GM23338 (cell line): Measurements from ENCODE around the gene RTKN2. TPM values are rescaled to one million over a fixed set of nuclear protein-coding genes. Genes with fewer than 3 reads are reported as not detected.

Experiments
- ATAC-seq: fragments of 200-7000 bp; cut with Tn5 transposase; 3 replicates; pipeline ENCODE4 v1.9.1; 2020
- DNase-seq: peaks from one replicate; pipeline ENCODE4 v3.0.0-alpha.2; 2015; ENCODE audit warnings: low spot score
- H2AFZ ChIP-seq: fragments of 200-600 bp; sonication (generic); 2 replicates; pipeline ENCODE4 v1.8.0; 2016; ENCODE audit warnings: antibody characterized with exemption, mild to moderate bottlenecking, moderate library complexity
- H3F3A ChIP-seq: fragments of 200-600 bp; sonication (generic); replicated peaks from 2 replicates; pipeline ENCODE4 v1.8.0; 2017; ENCODE audit warnings: antibody characterized with exemption, mixed run types, low read depth
- H3K27ac ChIP-seq: fragments of 200-600 bp; sonication (generic); 2 replicates; pipeline ENCODE4 v1.6.1; 2016; ENCODE audit warnings: low read depth
- H3K27me3 ChIP-seq: fragments of 200-600 bp; sonication (generic); 2 replicates; pipeline ENCODE4 v1.8.0; 2016; ENCODE audit warnings: mild to moderate bottlenecking, mixed run types, moderate library complexity; ENCODE audit not compliant: insufficient read depth
- H3K36me3 ChIP-seq: fragments of 200-600 bp; sonication (generic); 2 replicates; pipeline ENCODE4 v1.8.0; 2016; ENCODE audit warnings: mild to moderate bottlenecking; ENCODE audit not compliant: insufficient read depth
- H3K4me1 ChIP-seq: fragments of 200-600 bp; sonication (generic); 2 replicates; pipeline ENCODE4 v1.8.0; 2016; ENCODE audit warnings: mild to moderate bottlenecking, moderate library complexity; ENCODE audit not compliant: insufficient read depth
- H3K4me2 ChIP-seq: fragments of 200-600 bp; sonication (generic); 2 replicates; pipeline ENCODE4 v1.7.1; 2017; ENCODE audit warnings: mixed run types
- H3K4me3 ChIP-seq: fragments of 200-600 bp; sonication (generic); 2 replicates; pipeline ENCODE4 v1.6.1; 2016; ENCODE audit warnings: mixed run types
- H3K79me2 ChIP-seq: fragments of 200-600 bp; sonication (generic); replicated peaks from 2 replicates; pipeline ENCODE4 v1.8.0; 2017; ENCODE audit warnings: mild to moderate bottlenecking; ENCODE audit not compliant: insufficient read depth
- H3K9me2 ChIP-seq: fragments of 200-600 bp; sonication (generic); 2 replicates; pipeline ENCODE4 v1.8.0; 2017; ENCODE audit not compliant: insufficient read depth
- H4K20me1 ChIP-seq: fragments of 200-600 bp; sonication (generic); replicated peaks from 2 replicates; pipeline ENCODE4 v1.8.0; 2017; ENCODE audit warnings: mild to moderate bottlenecking; ENCODE audit not compliant: insufficient read depth
- H3K27ac Mint-ChIP-seq: 2 replicates; pipeline ENCODE4 v1.8.0; 2020; ENCODE audit warnings: inconsistent platforms, mild to moderate bottlenecking, moderate library complexity, mixed read lengths
- H3K27me3 Mint-ChIP-seq: 3 replicates; pipeline ENCODE4 v1.8.0; 2022; ENCODE audit warnings: low read depth, mild to moderate bottlenecking, moderate library complexity, mixed read lengths, inconsistent platforms; ENCODE audit not compliant: insufficient read depth, poor library complexity
- H3K36me3 Mint-ChIP-seq: 3 replicates; pipeline ENCODE4 v1.8.0; 2021; ENCODE audit warnings: low read depth, mild to moderate bottlenecking, inconsistent platforms, moderate library complexity, mixed read lengths
- H3K4me1 Mint-ChIP-seq: 3 replicates; pipeline ENCODE4 v1.8.0; 2020; ENCODE audit warnings: mild to moderate bottlenecking, inconsistent platforms, mixed read lengths
- H3K4me3 Mint-ChIP-seq: 3 replicates; pipeline ENCODE4 v1.8.0; 2021; ENCODE audit warnings: moderate library complexity, mild to moderate bottlenecking, inconsistent platforms, mixed read lengths
- H3K9me3 Mint-ChIP-seq: 3 replicates; pipeline ENCODE4 v1.8.0; 2020; ENCODE audit warnings: moderate library complexity, mild to moderate bottlenecking, inconsistent platforms, mixed read lengths
- CREB1 ChIP-seq: fragments of 250-450 bp; sonication (Bioruptor Pico); IDR thresholded peaks from 2 replicates; pipeline ENCODE4 v1.5.0; 2020; ENCODE audit warnings: low read depth, mild to moderate bottlenecking, moderate library complexity
- CTCF ChIP-seq, 2 experiments: fragments of 200-600 bp in 1 of 2; sonication (generic) in 1 of 2; conservative IDR thresholded peaks; 2 replicates each; pipeline versions ENCODE4 v1.5.1 to v1.6.1; 2016 to 2017; ENCODE audit warnings: antibody characterized with exemption in 2 of 2, low read depth in 2 of 2, mild to moderate bottlenecking in 2 of 2, moderate library complexity in 1 of 2
- ETS1 ChIP-seq: IDR thresholded peaks from 2 replicates; pipeline ENCODE4 v1.6.1; 2016; ENCODE audit warnings: antibody characterized with exemption
- EZH2 ChIP-seq: fragments of 200-600 bp; sonication (generic); IDR thresholded peaks from one replicate; pipeline ENCODE4 v1.8.0; 2017; ENCODE audit warnings: antibody characterized with exemption, mild to moderate bottlenecking, low read depth; ENCODE audit not compliant: unreplicated experiment
- EZH2phosphoT487 ChIP-seq: fragments of 200-600 bp; sonication (generic); IDR thresholded peaks from one replicate; pipeline ENCODE4 v1.8.1; 2018; ENCODE audit warnings: antibody characterized with exemption; ENCODE audit not compliant: unreplicated experiment
- JUNB ChIP-seq: IDR thresholded peaks from one replicate; pipeline ENCODE4 v1.6.1; 2016; ENCODE audit warnings: antibody characterized with exemption; ENCODE audit not compliant: unreplicated experiment
- NANOG ChIP-seq: IDR thresholded peaks from 2 replicates; pipeline ENCODE4 v1.6.1; 2016; ENCODE audit warnings: antibody characterized with exemption, borderline replicate concordance
- POLR2AphosphoS5 ChIP-seq: IDR thresholded peaks from 2 replicates; pipeline ENCODE4 v1.6.1; 2016; ENCODE audit warnings: antibody characterized with exemption, low read depth
- REST ChIP-seq: IDR thresholded peaks from one replicate; pipeline ENCODE4 v1.6.1; 2018; ENCODE audit warnings: antibody characterized with exemption; ENCODE audit not compliant: unreplicated experiment
- STAT1 ChIP-seq: IDR thresholded peaks from one replicate; pipeline ENCODE4 v1.6.1; 2016; ENCODE audit warnings: antibody characterized with exemption; ENCODE audit not compliant: unreplicated experiment
- ZNF114 ChIP-seq: fragments of 250-450 bp; sonication (Bioruptor Pico); IDR thresholded peaks from 2 replicates; pipeline ENCODE4 v1.5.0; 2020; ENCODE audit warnings: mild to moderate bottlenecking, moderate library complexity
- ZNF331 ChIP-seq: fragments of 250-450 bp; sonication (Bioruptor Pico); IDR thresholded peaks from 2 replicates; pipeline ENCODE4 v1.5.0; 2020; ENCODE audit warnings: low read depth, mild to moderate bottlenecking, moderate library complexity
- ZNF462 ChIP-seq: fragments of 250-450 bp; sonication (Bioruptor Pico); IDR thresholded peaks from 2 replicates; pipeline ENCODE4 v1.5.0; 2020; ENCODE audit warnings: mild to moderate bottlenecking, moderate library complexity
- polyA plus RNA-seq: library from polyadenylated mRNA; unstranded; fragments of >200 nt; fragmentation: Nextera tagmentation; extraction: Ambion mirVana; gene quantifications from 2 replicates; pipeline ENCODE4 v1.2.1, GENCODE V29; 2016
- total RNA-seq: library from RNA; depleted of rRNA; stranded (reverse); fragments of >200 nt; shearing (Covaris generic); gene quantifications from 2 replicates; pipeline ENCODE4 v1.2.3, GENCODE V29; 2014

The RTKN2 gene
- total and polyA plus RNA-seq, 2 experiments from 2014 or later = 15.3 to 23.6 TPM

GRCh38 chr10:62250594-62251198 lies 17.9 kb downstream of the RTKN2 start:
- no peak overlapping the region for H3K27ac Mint-ChIP-seq
- Histone ChIP-seq H3K9me2 (no peaks in the 10 kb centered on the region), H2AFZ (no peak overlapping the region), H3K36me3 (no peaks in the 10 kb centered on the region), H3F3A (no peaks in the 10 kb centered on the region), H4K20me1 (peaks cover 7% of the 10 kb centered on the region; the same call in 1 of the 2 replicates), H3K79me2 (peaks cover 43% of the 10 kb centered on the region), H3K27ac (no peak overlapping the region), H3K4me3 (no peak overlapping the region), H3K27me3 (no peaks in the 10 kb centered on the region), H3K4me1 (0 out of 2 replicates have a peak, but pooled peaks cover 5% of the 10 kb centered on the region), H3K4me2 (no peak overlapping the region)
- H3K36me3 Mint-ChIP-seq = peaks cover 8% of the 10 kb centered on the region; the same call in 1 of the 3 replicates
- no peak overlapping the region for H3K4me3 Mint-ChIP-seq
- no peak for TF ChIP-seq EZH2
- no peak for TF ChIP-seq EZH2phosphoT487
- TF ChIP-seq JUNB = no peak
- TF ChIP-seq ZNF462 = no peak
- TF ChIP-seq STAT1 = no peak
- TF ChIP-seq NANOG = no peak
- no peak for TF ChIP-seq REST
- TF ChIP-seq CTCF (conservative IDR thresholded peaks at IDR 0.05; ENCODE audit: low read depth in 2 of 2) = no peak
- no peak for TF ChIP-seq POLR2AphosphoS5
- no peak for TF ChIP-seq ZNF114 (CRISPR knock-in tag)
- no peak for TF ChIP-seq ETS1
- TF ChIP-seq ZNF331 = no peak
- TF ChIP-seq CREB1 (CRISPR knock-in tag) = no peak
- peaks cover 41% of the 10 kb centered on the region for H3K4me1 Mint-ChIP-seq
- ATAC-seq (no peak), DNase-seq (no peak)
- no peaks in the 10 kb centered on the region for H3K9me3 Mint-ChIP-seq
- no peaks in the 10 kb centered on the region for H3K27me3 Mint-ChIP-seq
